HL-60 (cell line): Measurements from ENCODE around the gene KIF2A.

ENCODE experiments used
- CTCF ChIP-seq: IDR thresholded peaks from one replicate; pipeline ENCODE4 v1.5.1; 2011; ENCODE audit warnings: low read length, control low read depth, inconsistent platforms; ENCODE audit not compliant: insufficient read depth
- GABPA ChIP-seq: IDR thresholded peaks from 2 replicates; pipeline ENCODE4 v1.6.1; 2012; ENCODE audit warnings: low read depth
- POLR2AphosphoS5 ChIP-seq: IDR thresholded peaks from 2 replicates; pipeline ENCODE4 v1.6.1; 2012; ENCODE audit warnings: low read depth
- REST ChIP-seq: IDR thresholded peaks from 2 replicates; pipeline ENCODE4 v1.6.1; 2012; ENCODE audit warnings: low read depth; ENCODE audit not compliant: insufficient replicate concordance

- TF ChIP-seq CTCF (no peak), GABPA (no peak), POLR2AphosphoS5 (no peak), REST (no peak)
Measured at GRCh38 chr5:62298118-62298517, 7.9 kb upstream of the KIF2A start.
